Esophagus (tissue), 2 donors: ENCODE data around the gene ADAMTSL3. TPM values are rescaled to one million over a fixed set of nuclear protein-coding genes. Genes with fewer than 3 reads are reported as not detected.

Experiments used
- H3K27ac ChIP-seq, 2 donors: one replicate each; pipeline ENCODE4 v1.5.1; 2013; ENCODE audit warnings: low read depth in 2 of 2, mild to moderate bottlenecking in 2 of 2, inconsistent platforms in 1 of 2, low read length in 1 of 2, moderate library complexity in 1 of 2
- H3K27me3 ChIP-seq, 2 donors: one replicate each; pipeline ENCODE4 v1.6.1; 2013; ENCODE audit warnings: low read length in 2 of 2, control low read depth in 1 of 2, mild to moderate bottlenecking in 1 of 2; ENCODE audit not compliant: insufficient read depth in 2 of 2, control insufficient read depth in 1 of 2
- H3K36me3 ChIP-seq, 2 donors: one replicate each; pipeline ENCODE4 v1.6.1; 2013; ENCODE audit warnings: low read length in 1 of 2; ENCODE audit not compliant: control insufficient read depth in 2 of 2, insufficient read depth in 2 of 2
- H3K4me1 ChIP-seq, 2 donors: one replicate each; pipeline ENCODE4 v1.6.1; 2013; ENCODE audit warnings: low read length in 1 of 2; ENCODE audit not compliant: control insufficient read depth in 2 of 2, insufficient read depth in 2 of 2
- H3K4me3 ChIP-seq, 2 donors: one replicate each; pipeline ENCODE4 v1.5.1; 2013; ENCODE audit warnings: low read length in 2 of 2, mild to moderate bottlenecking in 2 of 2, low read depth in 1 of 2, moderate library complexity in 1 of 2
- H3K9me3 ChIP-seq, 2 donors: one replicate each; pipeline ENCODE4 v1.6.1; 2013; ENCODE audit warnings: mild to moderate bottlenecking in 2 of 2, low read depth in 1 of 2, low read length in 1 of 2, moderate library complexity in 1 of 2; ENCODE audit not compliant: control insufficient read depth in 2 of 2, insufficient read depth in 1 of 2
- WGBS, 2 donors: extraction: QIAGEN DNeasy Blood & Tissue Kit; methylation state at CpG; one replicate each; pipeline ENCODE4 v1.1.7; 2013; 5-methylcytosine and 5-hydroxymethylcytosine counted together
- polyA plus RNA-seq, 2 donors: library from polyadenylated mRNA; stranded (reverse); fragments of 200-250 nt; gene quantifications; one replicate each; pipeline ENCODE4 v1.2.3, GENCODE V29; 2013
- donor health status: healthy with polysubstance abuse.
- donor health status: Bipolar disorder and iron deficiency.

ADAMTSL3 gene
- polyA plus RNA-seq, 2 donors, result 0.18 TPM

DNA sequence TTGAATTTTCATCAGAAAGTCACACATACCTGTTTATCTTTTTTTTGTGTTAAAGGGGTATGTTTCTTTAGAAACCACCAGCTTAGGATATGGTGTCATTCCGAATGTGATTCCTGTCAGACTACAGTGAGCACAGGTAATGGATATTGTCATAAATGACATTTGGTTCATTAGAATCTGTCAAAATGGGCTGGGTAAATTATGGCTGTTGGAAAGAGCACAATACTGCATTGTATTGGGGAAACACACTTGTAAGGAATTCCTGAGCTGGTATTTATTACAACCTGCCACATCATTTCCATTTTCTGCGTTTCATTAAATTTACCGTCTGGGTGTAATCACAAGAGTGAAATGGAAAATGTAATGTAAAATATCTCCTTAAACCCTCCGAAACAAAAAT is 78.8 kb downstream of the ADAMTSL3 start:
- H3K27ac ChIP-seq, result no peak overlapping the region
- no peaks in the 10 kb centered on the region for H3K9me3 ChIP-seq
- H3K4me1 ChIP-seq, result no peaks in the 10 kb centered on the region
- no peak overlapping the region for H3K4me3 ChIP-seq
- WGBS, 2 donors, result 85% methylated on average over 4 of the region's 4 CpGs
- H3K36me3 ChIP-seq, result no peaks in the 10 kb centered on the region
- no peaks in the 10 kb centered on the region for H3K27me3 ChIP-seq

- Histone ChIP-seq H3K4me3 (no peak overlapping the region), H3K4me1 (no peaks in the 10 kb centered on the region), H3K27me3 (no peaks in the 10 kb centered on the region), H3K36me3 (no peaks in the 10 kb centered on the region), H3K9me3 (no peaks in the 10 kb centered on the region), H3K27ac (no peak overlapping the region)
- 76 to 88% methylated on average over 2 of the region's 2 CpGs for WGBS, 2 donors
These were observed 79.3 kb downstream of the ADAMTSL3 start for GRCh38 chr15:83733206-83733605.

DNA sequence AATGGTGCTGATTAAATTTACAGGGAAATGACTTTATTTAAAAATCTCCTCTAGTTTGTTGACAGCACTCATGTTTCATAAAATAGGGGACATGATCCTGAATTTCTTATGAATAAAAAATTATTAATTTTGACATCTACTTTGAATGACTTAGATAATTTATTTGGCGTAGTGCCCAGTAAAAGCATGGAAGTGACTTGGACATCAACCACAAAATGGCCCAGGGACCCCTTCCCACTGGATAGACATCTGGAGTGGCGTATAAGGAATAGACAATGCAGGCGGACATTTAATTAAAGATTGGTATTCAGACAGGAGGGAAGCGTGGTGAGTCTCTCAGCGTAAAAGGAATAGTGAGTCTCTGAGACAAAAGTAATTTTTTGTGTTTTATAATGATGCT is 79.8 kb downstream of the ADAMTSL3 start:
- no peaks in the 10 kb centered on the region for H3K9me3 ChIP-seq
- H3K27ac ChIP-seq, result no peak overlapping the region
- H3K4me3 ChIP-seq, result no peak overlapping the region
- no peaks in the 10 kb centered on the region for H3K27me3 ChIP-seq
- no peaks in the 10 kb centered on the region for H3K36me3 ChIP-seq
- 92 to 96% methylated on average over 5 of the region's 5 CpGs for WGBS, 2 donors
- no peaks in the 10 kb centered on the region for H3K4me1 ChIP-seq

DNA sequence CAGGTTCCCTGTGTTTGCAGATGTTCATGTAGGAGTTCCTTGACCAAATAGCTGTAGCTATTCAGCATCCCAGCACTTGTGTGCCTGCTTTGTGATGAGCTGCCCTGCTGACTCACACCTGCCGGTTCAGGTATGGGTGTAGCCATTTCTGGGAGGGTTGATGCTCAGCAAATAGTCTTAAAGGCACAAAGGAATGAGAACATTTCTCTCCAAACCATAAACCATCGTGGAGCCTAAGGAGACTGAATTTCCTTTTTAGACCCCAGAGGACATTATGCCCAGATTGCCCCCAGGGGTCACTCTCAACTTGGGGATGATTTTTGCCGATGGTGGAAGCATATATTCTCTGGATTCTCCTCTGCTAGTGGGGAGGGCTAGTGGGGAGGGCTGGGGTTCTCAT is 80.6 kb downstream of the ADAMTSL3 start:
- Histone ChIP-seq H3K4me1 (no peaks in the 10 kb centered on the region), H3K9me3 (no peaks in the 10 kb centered on the region), H3K27me3 (no peaks in the 10 kb centered on the region), H3K4me3 (no peak overlapping the region), H3K27ac (no peak overlapping the region), H3K36me3 (no peaks in the 10 kb centered on the region)
- 42 to 63% methylated on average over 3 of the region's 3 CpGs for WGBS, 2 donors

DNA sequence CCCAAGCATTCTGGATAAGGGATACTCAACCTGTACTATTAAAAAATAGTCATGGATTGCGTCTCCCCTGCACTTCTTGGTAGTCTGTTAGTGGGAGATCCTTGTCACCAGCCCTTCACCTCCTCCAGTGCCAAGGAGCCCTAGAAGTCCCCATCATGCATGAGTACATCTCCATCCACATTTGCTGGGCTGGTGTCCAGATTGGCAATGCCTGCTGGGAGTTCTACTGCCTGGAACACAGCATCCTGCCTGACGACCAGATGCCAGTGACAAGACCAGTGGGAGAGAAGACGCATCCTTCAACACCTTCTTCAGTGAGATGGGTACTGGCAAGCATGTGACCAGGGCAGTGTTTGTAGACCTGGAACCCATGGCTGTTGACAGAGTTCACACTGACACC is 85.7 kb downstream of the ADAMTSL3 start:
- Histone ChIP-seq H3K4me3 (no peak overlapping the region), H3K27me3 (no peaks in the 10 kb centered on the region), H3K4me1 (no peaks in the 10 kb centered on the region), H3K27ac (no peak overlapping the region), H3K9me3 (no peaks in the 10 kb centered on the region), H3K36me3 (no peaks in the 10 kb centered on the region)
- 61 to 83% methylated on average over 3 of the region's 3 CpGs for WGBS, 2 donors

DNA sequence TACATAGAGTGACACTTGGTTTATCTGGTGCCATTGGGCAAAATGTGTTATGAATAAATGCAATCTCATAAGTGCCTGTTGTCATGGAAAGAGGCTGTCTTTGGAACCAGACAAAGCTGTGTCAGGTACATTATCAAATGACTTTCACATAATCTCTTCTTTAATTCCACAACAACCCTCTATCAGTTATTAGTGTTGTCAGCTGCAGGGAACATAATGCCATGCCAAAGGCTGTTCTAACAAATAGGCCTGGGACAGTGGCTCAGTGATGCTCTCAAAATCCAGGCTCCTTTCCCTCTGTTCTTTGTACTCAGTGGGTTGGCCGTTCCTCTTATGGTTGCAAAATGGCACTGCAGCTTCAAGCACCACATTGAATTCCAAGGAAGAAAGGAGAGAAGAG is 91.8 kb downstream of the ADAMTSL3 start:
- 79 to 93% methylated on average over 1 of the region's 1 CpG for WGBS, 2 donors

GRCh38 chr15:83746231-83746630 is 92.3 kb downstream of the ADAMTSL3 start:
- H3K27ac ChIP-seq, result peak overlapping the region in 1 of 2 donors; percentile 53
- H3K27me3 ChIP-seq, result no peaks in the 10 kb centered on the region
- no peak overlapping the region for H3K4me3 ChIP-seq
- 54 to 64% methylated on average over 4 of the region's 4 CpGs for WGBS, 2 donors
- H3K9me3 ChIP-seq, result no peaks in the 10 kb centered on the region
- H3K4me1 ChIP-seq, result peaks cover 0 to 2% of the 10 kb centered on the region in 2 donors
- no peaks in the 10 kb centered on the region for H3K36me3 ChIP-seq

More for the DNA sequence above, 91.8 kb downstream of the ADAMTSL3 start:
- Histone ChIP-seq H3K36me3 (no peaks in the 10 kb centered on the region), H3K4me3 (no peak overlapping the region), H3K27ac (no peak overlapping the region), H3K27me3 (no peaks in the 10 kb centered on the region), H3K4me1 (peaks cover 0 to 2% of the 10 kb centered on the region in 2 donors), H3K9me3 (no peaks in the 10 kb centered on the region)

DNA sequence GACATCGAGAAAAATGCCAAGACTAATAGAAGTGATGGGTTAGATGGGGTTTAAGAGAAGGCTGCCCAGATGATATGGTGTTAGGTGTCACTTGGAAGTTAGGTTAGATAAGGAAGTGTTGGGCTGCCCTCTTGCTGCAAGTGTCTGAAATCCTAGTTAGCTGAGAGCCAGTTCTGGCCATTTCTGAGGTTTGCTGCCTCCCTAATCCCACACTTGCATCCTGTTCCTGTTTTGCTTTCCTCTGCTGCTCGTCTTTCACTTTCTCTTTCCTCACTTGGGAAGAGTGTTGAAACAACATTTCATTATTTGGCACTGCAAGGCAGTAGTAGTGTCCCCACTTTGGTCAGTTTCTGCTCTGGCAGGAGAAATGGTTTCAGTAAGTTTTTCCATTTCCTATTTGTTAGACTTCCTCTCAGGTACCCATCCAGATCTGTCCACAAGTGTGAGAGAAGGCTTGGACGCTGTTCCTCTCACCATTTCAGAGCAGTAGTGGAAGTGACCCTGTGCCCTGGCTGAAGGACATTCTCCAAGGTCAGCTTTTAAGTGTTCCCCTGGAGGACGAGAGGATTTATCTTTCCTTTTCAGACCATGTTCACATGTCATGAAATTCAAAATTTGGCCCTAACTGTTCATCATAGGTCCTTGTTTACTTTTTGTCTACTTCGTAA is 93.3 kb downstream of the ADAMTSL3 start:
- H3K9me3 ChIP-seq, result no peaks in the 10 kb centered on the region
- WGBS, 2 donors, result 51 to 53% methylated on average over 5 of the region's 5 CpGs
- peak overlapping the region in 1 of 2 donors; percentile 7 for H3K4me3 ChIP-seq
- H3K36me3 ChIP-seq, result no peaks in the 10 kb centered on the region
- H3K4me1 ChIP-seq, result peaks cover 0 to 2% of the 10 kb centered on the region in 2 donors
- peak overlapping the region; percentile 32 to 42 for H3K27ac ChIP-seq
- H3K27me3 ChIP-seq, result no peaks in the 10 kb centered on the region

- no peaks in the 10 kb centered on the region for H3K9me3 ChIP-seq
- H3K36me3 ChIP-seq, result no peaks in the 10 kb centered on the region
- H3K27ac ChIP-seq, result peak overlapping the region in 1 of 2 donors; percentile 40
- WGBS, 2 donors, result 63 to 69% methylated on average over 5 of the region's 5 CpGs
- no peak overlapping the region for H3K4me3 ChIP-seq
- peaks cover 0 to 2% of the 10 kb centered on the region in 2 donors for H3K4me1 ChIP-seq
- no peaks in the 10 kb centered on the region for H3K27me3 ChIP-seq
These were observed 93.8 kb downstream of the ADAMTSL3 start for GRCh38 chr15:83747718-83748110.

- Histone ChIP-seq H3K4me3 (no peak overlapping the region), H3K9me3 (peaks cover 0 to 6% of the 10 kb centered on the region in 2 donors), H3K27me3 (no peaks in the 10 kb centered on the region), H3K27ac (no peak overlapping the region), H3K4me1 (no peaks in the 10 kb centered on the region), H3K36me3 (no peaks in the 10 kb centered on the region)
- 73 to 78% methylated on average over 6 of the region's 6 CpGs for WGBS, 2 donors
These were observed 100.1 kb downstream of the ADAMTSL3 start for GRCh38 chr15:83753872-83754493.
